T-helper 1 cell (primary cell): ENCODE results near the gene PIKFYVE.
A peak's percentile ranks its signal among the peaks of the same experiment; 100 is the strongest.
"Not testable (repeated sequence)": the region's sequence is repeated elsewhere in the genome, so short reads cannot be mapped to it uniquely, and the experiment has no call there.

Experiments used
- DNase-seq, 5 donors: peaks; one replicate each; pipeline ENCODE4 v3.0.0-alpha.2; 2012 to 2020
- total RNA-seq, 4 donors: gene quantifications; one replicate each; lab custom pipeline; 2026; lab: John Stamatoyannopoulos, UW

PIKFYVE gene
- 119 to 168 (median 145) reads per million in 4 donors for total RNA-seq

- peak; percentile 75 to 97 (median 80) for DNase-seq
Observed at GRCh38 chr2:208265801-208266552, at the start of gene PIKFYVE. PIKFYVE (plus strand) TSS chr2:208266255; CDS start chr2:208271520, 5,265 bp downstream.

GRCh38 chr2:208221873-208222272, 44.2 kb upstream of the PIKFYVE start:
- not testable (repeated sequence) for DNase-seq

GRCh38 chr2:208222351-208222750, 43.7 kb upstream of the PIKFYVE start:
- no peak for DNase-seq

GRCh38 chr2:208224802-208225201, 41.3 kb upstream of the PIKFYVE start:
- no peak for DNase-seq

- no peak for DNase-seq
Observed at GRCh38 chr2:208227581-208228232, 38.3 kb upstream of the PIKFYVE start.

- DNase-seq = no peak
Observed at GRCh38 chr2:208228476-208228875, 37.6 kb upstream of the PIKFYVE start.

- DNase-seq = no peak
Observed at GRCh38 chr2:208234786-208235185, 31.3 kb upstream of the PIKFYVE start.

GRCh38 chr2:208235860-208236259, 30.2 kb upstream of the PIKFYVE start:
- DNase-seq = no peak

- no peak for DNase-seq
Observed at GRCh38 chr2:208239770-208240493, 26.1 kb upstream of the PIKFYVE start.

- DNase-seq = no peak
Observed at GRCh38 chr2:208240619-208241209, 25.3 kb upstream of the PIKFYVE start.

GRCh38 chr2:208244422-208244821, 21.6 kb upstream of the PIKFYVE start:
- no peak for DNase-seq

GRCh38 chr2:208245746-208246145, 20.3 kb upstream of the PIKFYVE start:
- DNase-seq = no peak

- no peak for DNase-seq
Observed at GRCh38 chr2:208248601-208249000, 17.5 kb upstream of the PIKFYVE start.

GRCh38 chr2:208249296-208249695, 16.8 kb upstream of the PIKFYVE start:
- no peak for DNase-seq

- no peak for DNase-seq
Observed at GRCh38 chr2:208250388-208250787, 15.7 kb upstream of the PIKFYVE start.

GRCh38 chr2:208251098-208251497, 15.0 kb upstream of the PIKFYVE start:
- no peak for DNase-seq

- DNase-seq = no peak
Observed at GRCh38 chr2:208252716-208253492, 13.2 kb upstream of the PIKFYVE start.

- no peak for DNase-seq
Observed at GRCh38 chr2:208253600-208254117, 12.4 kb upstream of the PIKFYVE start.

GRCh38 chr2:208254118-208254870, 11.8 kb upstream of the PIKFYVE start:
- DNase-seq = peak; percentile 66 to 83 (median 74)

GRCh38 chr2:208254871-208255556, 11.0 kb upstream of the PIKFYVE start, which contains the start of gene IDH1:
IDH1 (minus strand) TSS chr2:208255071; CDS start chr2:208251551, 3,520 bp downstream.
- DNase-seq = peak; percentile 85 to 95 (median 89)
